Loucy (cell line): ENCODE data around the gene SDK1.

Experiments used
- H2AFZ ChIP-seq: fragments of 200-600 bp; sonication (generic); 2 replicates; pipeline ENCODE4 v1.6.0; 2016; ENCODE audit warnings: antibody characterized with exemption, mild to moderate bottlenecking, low read length, moderate library complexity
- H3F3A ChIP-seq: fragments of 200-600 bp; 2 replicates; pipeline ENCODE4 v1.6.0; 2016; ENCODE audit warnings: antibody characterized with exemption, low read depth, mild to moderate bottlenecking
- H3K27me3 ChIP-seq: fragments of 200-600 bp; sonication (generic); 2 replicates; pipeline ENCODE4 v1.6.1; 2014; ENCODE audit warnings: low read length, mild to moderate bottlenecking; ENCODE audit not compliant: insufficient read depth, poor library complexity, severe bottlenecking
- H3K36me3 ChIP-seq: fragments of 200-600 bp; sonication (generic); 2 replicates; pipeline ENCODE4 v1.6.1; 2016; ENCODE audit warnings: low read length; ENCODE audit not compliant: insufficient read depth
- H3K4me1 ChIP-seq: fragments of 200-600 bp; sonication (generic); 2 replicates; pipeline ENCODE4 v1.5.1; 2014; ENCODE audit warnings: low read length, mild to moderate bottlenecking; ENCODE audit not compliant: insufficient read depth, poor library complexity, severe bottlenecking
- H3K4me2 ChIP-seq: fragments of 200-600 bp; sonication (generic); 2 replicates; pipeline ENCODE4 v1.6.0; 2014; ENCODE audit warnings: antibody characterized with exemption, low read length, low read depth, mild to moderate bottlenecking; ENCODE audit not compliant: poor library complexity, severe bottlenecking
- H3K4me3 ChIP-seq: fragments of 200-600 bp; sonication (generic); 2 replicates; pipeline ENCODE4 v1.5.1; 2014; ENCODE audit warnings: low read length, mild to moderate bottlenecking, mixed read lengths; ENCODE audit not compliant: poor library complexity, severe bottlenecking
- H3K79me2 ChIP-seq: fragments of 200-600 bp; sonication (generic); 2 replicates; pipeline ENCODE4 v1.6.1; 2014; ENCODE audit warnings: low read length; ENCODE audit not compliant: insufficient read depth
- H3K9ac ChIP-seq: fragments of 200-600 bp; sonication (generic); 2 replicates; pipeline ENCODE4 v1.6.0; 2014; ENCODE audit warnings: mild to moderate bottlenecking, low read depth, low read length, moderate library complexity; ENCODE audit not compliant: poor library complexity, severe bottlenecking
- H3K9me2 ChIP-seq: fragments of 200-600 bp; sonication (generic); replicated peaks from 2 replicates; pipeline ENCODE4 v1.6.1; 2016; ENCODE audit warnings: low read depth, low read length, mixed read lengths
- H3K9me3 ChIP-seq: fragments of 200-600 bp; sonication (generic); 2 replicates; pipeline ENCODE4 v1.6.1; 2014; ENCODE audit warnings: mild to moderate bottlenecking, antibody characterized with exemption, low read length, low read depth; ENCODE audit not compliant: insufficient read depth
- H4K20me1 ChIP-seq: fragments of 200-600 bp; sonication (generic); 2 replicates; pipeline ENCODE4 v1.6.0; 2014; ENCODE audit warnings: antibody characterized with exemption, low read length, mild to moderate bottlenecking; ENCODE audit not compliant: insufficient read depth, poor library complexity, severe bottlenecking
- CTCF ChIP-seq: fragments of 200-600 bp; sonication (generic); conservative IDR thresholded peaks from 2 replicates; pipeline ENCODE4 v1.5.1; 2014; ENCODE audit warnings: mild to moderate bottlenecking, antibody characterized with exemption, low read length
- EZH2phosphoT487 ChIP-seq: fragments of 200-600 bp; IDR thresholded peaks from 2 replicates; pipeline ENCODE4 v1.6.1; 2018; ENCODE audit warnings: antibody characterized with exemption, mild to moderate bottlenecking, moderate library complexity, borderline replicate concordance

SDK1 gene

DNA sequence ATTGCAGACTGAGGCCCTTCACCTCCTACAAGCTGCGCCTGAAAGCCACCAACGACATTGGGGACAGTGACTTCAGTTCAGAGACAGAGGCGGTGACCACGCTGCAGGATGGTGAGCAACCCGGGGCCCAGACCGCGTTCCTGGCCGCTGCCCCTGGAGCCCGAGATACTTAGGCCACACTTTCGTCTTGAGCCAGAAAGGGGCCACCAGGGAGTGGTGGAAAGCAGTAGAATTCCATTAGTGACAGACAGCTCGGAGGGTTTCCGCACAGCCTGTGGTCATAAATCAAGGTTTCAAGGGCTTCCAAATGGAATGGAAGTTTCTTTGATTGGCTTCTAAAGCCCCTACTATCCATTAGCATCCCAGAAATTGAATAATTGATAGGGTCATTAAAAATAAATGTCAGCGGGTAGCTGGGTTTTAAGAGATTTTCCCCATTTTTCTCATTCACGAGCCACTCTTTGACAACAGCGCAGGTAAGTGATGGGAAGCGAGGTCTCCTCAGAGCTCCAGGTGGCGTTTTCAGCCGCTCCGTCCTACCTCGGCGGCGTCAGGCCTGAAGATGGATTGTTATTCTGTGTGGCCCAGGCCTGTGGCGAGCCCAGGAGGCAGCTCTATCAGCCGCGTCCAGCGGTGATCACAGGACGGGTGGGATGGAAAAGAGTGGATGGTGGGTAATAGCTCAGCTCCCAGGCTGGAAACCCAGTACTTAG lies 857.5 kb downstream of the SDK1 start:
- H3K36me3 ChIP-seq: no peaks in the 10 kb centered on the region
- no peaks in the 10 kb centered on the region for H3K79me2 ChIP-seq
- no peak overlapping the region for H3K4me3 ChIP-seq
- no peaks in the 10 kb centered on the region for H3F3A ChIP-seq
- no peaks in the 10 kb centered on the region for H3K9me2 ChIP-seq
- no peaks in the 10 kb centered on the region for H3K4me1 ChIP-seq
- TF ChIP-seq CTCF (no peak), EZH2phosphoT487 (no peak)
- no peaks in the 10 kb centered on the region for H4K20me1 ChIP-seq
- H3K9me3 ChIP-seq: peaks cover 16% of the 10 kb centered on the region; the same call in 1 of the 2 replicates
- no peak overlapping the region for H2AFZ ChIP-seq
- H3K27me3 ChIP-seq: no peaks in the 10 kb centered on the region
- no peak overlapping the region for H3K9ac ChIP-seq
- no peak overlapping the region for H3K4me2 ChIP-seq

DNA sequence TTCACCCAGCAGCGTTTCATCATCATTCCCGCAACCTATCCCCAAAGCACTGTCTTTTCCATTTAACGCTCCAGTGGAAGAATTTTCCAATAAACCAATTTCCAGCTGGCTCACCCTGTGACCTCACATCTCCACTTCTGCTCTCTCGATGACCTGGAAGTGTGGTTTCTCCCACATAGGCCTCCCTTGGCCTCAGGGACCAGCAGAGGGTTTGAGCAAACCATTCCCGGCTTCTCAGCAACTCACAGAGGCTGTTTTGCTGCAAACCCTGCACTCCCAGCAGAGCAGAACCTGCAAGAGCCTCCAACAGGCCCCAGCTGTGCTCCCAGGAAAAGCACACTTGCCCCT lies 858.1 kb downstream of the SDK1 start:
- Histone ChIP-seq H3K27me3 (no peaks in the 10 kb centered on the region), H3F3A (no peaks in the 10 kb centered on the region), H2AFZ (no peak overlapping the region), H3K9ac (no peak overlapping the region), H3K9me2 (no peaks in the 10 kb centered on the region), H3K4me3 (no peak overlapping the region), H3K79me2 (no peaks in the 10 kb centered on the region), H3K9me3 (peaks cover 16% of the 10 kb centered on the region; the same call in 1 of the 2 replicates), H3K36me3 (no peaks in the 10 kb centered on the region), H3K4me1 (no peaks in the 10 kb centered on the region), H4K20me1 (no peaks in the 10 kb centered on the region), H3K4me2 (no peak overlapping the region)
- TF ChIP-seq CTCF (no peak), EZH2phosphoT487 (no peak)

GRCh38 chr7:4159761-4160554 lies 858.9 kb downstream of the SDK1 start:
- H3K27me3 ChIP-seq: no peaks in the 10 kb centered on the region
- no peak for TF ChIP-seq EZH2phosphoT487
- no peak for TF ChIP-seq CTCF

More at GRCh38 chr7:4159761-4160554, 858.9 kb downstream of the SDK1 start:
- Histone ChIP-seq H3K79me2 (no peaks in the 10 kb centered on the region), H4K20me1 (no peaks in the 10 kb centered on the region), H3K36me3 (no peaks in the 10 kb centered on the region), H3F3A (no peaks in the 10 kb centered on the region), H3K9me3 (peaks cover 15% of the 10 kb centered on the region; the same call in 1 of the 2 replicates), H3K4me1 (no peaks in the 10 kb centered on the region), H3K9me2 (no peaks in the 10 kb centered on the region), H3K9ac (no peak overlapping the region), H3K4me3 (no peak overlapping the region), H2AFZ (no peak overlapping the region), H3K4me2 (no peak overlapping the region)
